ENCODE data around the gene MSI2.

Gene MSI2

DNA sequence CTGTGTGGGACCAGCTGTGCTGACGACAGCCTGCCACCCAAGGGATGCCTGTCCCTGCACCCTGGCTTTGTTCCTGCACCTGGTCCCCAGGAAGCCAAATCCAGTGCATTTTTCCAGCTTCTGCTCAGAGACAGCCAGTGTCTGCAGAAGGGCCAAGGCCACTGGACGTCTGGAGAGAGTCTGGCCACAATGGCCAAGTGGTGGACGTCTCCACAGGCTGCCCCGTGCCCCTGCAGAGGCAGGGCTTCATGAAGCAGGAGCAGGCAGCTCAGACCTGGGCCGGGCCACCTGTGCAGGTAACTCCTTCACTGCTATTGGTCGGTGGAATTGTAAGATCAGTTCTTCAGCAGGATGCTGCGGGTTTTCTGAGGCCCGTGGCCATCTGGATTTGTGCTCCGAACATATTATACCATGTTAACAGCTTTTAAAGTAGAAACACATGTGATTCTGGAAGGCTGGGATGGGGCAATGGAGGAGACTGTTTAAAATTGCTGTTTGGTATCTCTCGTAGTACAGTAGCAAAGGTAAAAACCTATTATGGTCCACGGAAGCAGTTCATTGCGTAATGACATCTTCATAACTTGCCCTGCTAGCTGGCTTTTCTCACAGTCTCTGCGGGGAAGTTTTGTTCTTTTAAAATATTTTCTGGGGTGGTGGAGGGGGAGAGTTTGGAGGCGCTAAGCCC is 303.5 kb downstream of the MSI2 start:
- no peak overlapping the region for H3K4me3 ChIP-seq (ENCODE audit: low read depth, low read length)
- no peak for TF ChIP-seq CTCF (IDR thresholded peaks at IDR 0.05; ENCODE audit: control insufficient read depth, extremely low read depth, insufficient read depth)
- no peak for DNase-seq (ENCODE audit: low read depth)

DNA sequence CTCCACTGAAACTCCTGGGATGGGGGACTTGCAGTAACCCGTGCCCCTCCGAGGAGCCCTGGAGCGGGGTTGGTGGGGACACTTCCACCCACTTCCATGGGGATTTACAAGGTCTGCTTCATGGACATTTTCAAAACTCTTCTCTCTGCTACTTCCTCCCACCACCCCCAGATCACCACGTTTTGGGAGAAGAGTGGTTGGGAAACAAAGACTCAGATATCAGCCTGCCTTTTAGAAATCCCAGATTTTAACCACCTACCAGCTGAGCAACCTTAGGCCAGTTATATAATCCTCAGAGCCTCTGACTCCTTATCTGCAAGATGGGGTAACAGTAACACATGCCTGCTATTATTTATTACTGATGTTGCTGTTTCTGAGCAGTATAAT is 304.0 kb downstream of the MSI2 start:
- no peak for DNase-seq (ENCODE audit: low read depth)
- no peak overlapping the region for H3K4me3 ChIP-seq (ENCODE audit: low read depth, low read length)

GRCh38 chr17:57561072-57561861 is 304.9 kb downstream of the MSI2 start:
- DNase-seq (ENCODE audit: low read depth), result no peak
- TF ChIP-seq CTCF (IDR thresholded peaks at IDR 0.05; ENCODE audit: control insufficient read depth, extremely low read depth, insufficient read depth), result no peak

More for the DNA sequence above, 304.0 kb downstream of the MSI2 start:
- TF ChIP-seq CTCF (IDR thresholded peaks at IDR 0.05; ENCODE audit: control insufficient read depth, extremely low read depth, insufficient read depth), result no peak

DNA sequence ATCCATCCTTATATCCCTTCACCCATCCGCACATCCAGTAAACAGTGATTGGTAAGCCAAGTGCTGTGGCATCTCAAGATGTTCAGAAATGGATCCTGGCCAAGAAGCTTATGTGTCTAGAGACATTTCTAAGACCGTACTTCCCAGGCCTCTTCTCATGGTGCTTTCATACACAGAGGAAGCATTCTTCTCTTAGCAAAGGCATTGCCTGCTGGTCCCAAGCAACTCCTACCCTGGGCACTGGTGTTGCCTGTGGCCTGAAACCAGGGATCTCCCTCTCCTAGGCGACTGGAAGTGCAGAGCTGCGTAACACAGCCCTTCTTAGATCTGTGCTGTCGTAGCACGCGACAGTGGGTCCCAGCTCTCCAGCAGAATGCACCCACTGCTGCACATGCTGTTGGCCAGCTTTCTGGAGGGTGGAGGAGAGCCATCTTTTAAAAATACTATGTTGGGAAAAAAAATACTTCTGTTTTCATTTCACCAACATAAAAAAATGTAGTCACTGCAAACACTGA is 305.9 kb downstream of the MSI2 start:
- DNase-seq (ENCODE audit: low read depth), result no peak
- TF ChIP-seq CTCF (IDR thresholded peaks at IDR 0.05; ENCODE audit: control insufficient read depth, extremely low read depth, insufficient read depth), result no peak
- H3K4me3 ChIP-seq (ENCODE audit: low read depth, low read length), result no peak overlapping the region

More at GRCh38 chr17:57561072-57561861, 304.9 kb downstream of the MSI2 start:
- no peak overlapping the region for H3K4me3 ChIP-seq (ENCODE audit: low read depth, low read length)

DNA sequence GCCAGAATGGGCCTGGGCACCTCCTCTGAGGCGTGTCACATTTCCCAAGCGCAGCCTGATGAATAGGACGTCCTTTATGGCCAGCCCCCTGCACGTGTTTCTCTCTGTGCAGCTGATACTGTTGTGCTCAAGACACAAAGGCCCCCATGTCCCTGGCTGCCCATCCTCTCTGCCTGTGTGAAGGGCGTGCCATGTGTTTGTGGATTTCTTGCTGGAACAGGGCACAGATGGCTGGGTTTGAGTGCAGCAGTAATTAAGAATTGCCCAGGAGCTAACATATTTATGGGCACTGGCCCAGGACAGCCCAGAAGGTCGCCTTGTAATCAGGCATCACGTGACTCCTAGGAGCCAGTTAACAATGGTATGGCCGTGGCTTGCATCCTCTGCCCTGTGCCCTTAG is 307.6 kb downstream of the MSI2 start:
- no peak for TF ChIP-seq CTCF (IDR thresholded peaks at IDR 0.05; ENCODE audit: control insufficient read depth, extremely low read depth, insufficient read depth)
- no peak for DNase-seq (ENCODE audit: low read depth)
- H3K4me3 ChIP-seq (ENCODE audit: low read depth, low read length), result no peak overlapping the region

GRCh38 chr17:57565176-57565575 is 308.9 kb downstream of the MSI2 start:
- no peak for TF ChIP-seq CTCF (IDR thresholded peaks at IDR 0.05; ENCODE audit: control insufficient read depth, extremely low read depth, insufficient read depth)
- DNase-seq (ENCODE audit: low read depth), result no peak
- H3K4me3 ChIP-seq (ENCODE audit: low read depth, low read length), result no peak overlapping the region

Data from LNCaP clone FGC (cell line).